Measurements from ENCODE around the gene LZTR1. TPM values are rescaled to one million over a fixed set of nuclear protein-coding genes. Genes with fewer than 3 reads are reported as not detected.

The LZTR1 gene
- total RNA-seq, 2 experiments from 2014 or later = 48.4 to 51.3 TPM

- no peaks in the 10 kb centered on the region for H3K36me3 Mint-ChIP-seq (ENCODE audit: low read depth)
- CTCF ChIA-PET = no interaction called here
- no peak overlapping the region for H3K4me3 Mint-ChIP-seq
- no peak for ATAC-seq (ENCODE audit: poor library complexity)
- H3K4me3 ChIP-seq (ENCODE audit: low read length) = no peak overlapping the region
- DNase-seq = no peak
- no peaks in the 10 kb centered on the region for H3K36me3 ChIP-seq (ENCODE audit: insufficient read depth, low read length)
- no peak overlapping the region for H3K27ac ChIP-seq (ENCODE audit: low read depth in 1 of 2, low read length in 2 of 2)
- no peaks in the 10 kb centered on the region for H3K4me1 Mint-ChIP-seq (ENCODE audit: low read depth)
- H3K27me3 Mint-ChIP-seq = no peaks in the 10 kb centered on the region
- H3K27me3 ChIP-seq (ENCODE audit: control insufficient read depth in 1 of 2, insufficient read depth in 2 of 2, low read length in 2 of 2) = no peaks in the 10 kb centered on the region
- peaks cover 0 to 8% of the 10 kb centered on the region in 2 experiments for H3K9me3 ChIP-seq (ENCODE audit: control insufficient read depth in 1 of 2, insufficient read depth in 1 of 2, low read length in 2 of 2)
- no peaks in the 10 kb centered on the region for H3K4me1 ChIP-seq (ENCODE audit: insufficient read depth, low read length)
- no peaks in the 10 kb centered on the region for H3K9me3 Mint-ChIP-seq
- POLR2A ChIA-PET = no interaction called here
- TF ChIP-seq CTCF (IDR thresholded peaks at IDR 0.05) = no peak
- intact Hi-C loops (cut with DNase I, micrococcal nuclease) = loop anchor here in 1 of 2 experiments (10.0 kb wide), 1 partner anchor 132 kb away; no protein-coding TSS in a partner anchor
- no peak overlapping the region for H3K27ac Mint-ChIP-seq
Observed at GRCh38 chr22:20972933-20973577, 9.0 kb upstream of the LZTR1 start.

- Histone ChIP-seq H3K27ac (ENCODE audit: low read depth in 1 of 2, low read length in 2 of 2) (no peak overlapping the region), H3K4me3 (ENCODE audit: low read length) (no peak overlapping the region), H3K36me3 (ENCODE audit: insufficient read depth, low read length) (no peaks in the 10 kb centered on the region), H3K4me1 (ENCODE audit: insufficient read depth, low read length) (no peaks in the 10 kb centered on the region), H3K27me3 (ENCODE audit: control insufficient read depth in 1 of 2, insufficient read depth in 2 of 2, low read length in 2 of 2) (no peaks in the 10 kb centered on the region), H3K9me3 (ENCODE audit: control insufficient read depth in 1 of 2, insufficient read depth in 1 of 2, low read length in 2 of 2) (peaks cover 5 to 13% of the 10 kb centered on the region in 2 experiments)
- ChIA-PET POLR2A (no interaction called here), CTCF (no interaction called here)
- H3K27ac Mint-ChIP-seq = no peak overlapping the region
- ATAC-seq (ENCODE audit: poor library complexity) (no peak), DNase-seq (peak in 1 of 14 experiments; percentile 18)
- no peaks in the 10 kb centered on the region for H3K36me3 Mint-ChIP-seq (ENCODE audit: low read depth)
- H3K4me3 Mint-ChIP-seq = no peak overlapping the region
- intact Hi-C loops (cut with DNase I, micrococcal nuclease) = loop anchor here in 1 of 2 experiments (10.0 kb wide), 1 partner anchor 131 kb away; no protein-coding TSS in a partner anchor
- H3K9me3 Mint-ChIP-seq = no peaks in the 10 kb centered on the region
- no peaks in the 10 kb centered on the region for H3K27me3 Mint-ChIP-seq
- H3K4me1 Mint-ChIP-seq (ENCODE audit: low read depth) = peaks cover under 1% of the 10 kb centered on the region
- no peak for TF ChIP-seq CTCF (IDR thresholded peaks at IDR 0.05)
Observed at GRCh38 chr22:20973634-20974286, 8.3 kb upstream of the LZTR1 start.

GRCh38 chr22:20974336-20974955 is 7.7 kb upstream of the LZTR1 start:
- no peak overlapping the region for H3K27ac ChIP-seq (ENCODE audit: low read depth in 1 of 2, low read length in 2 of 2)
- Mint-ChIP-seq H3K27me3 (no peaks in the 10 kb centered on the region), H3K9me3 (no peaks in the 10 kb centered on the region), H3K4me1 (ENCODE audit: low read depth) (peaks cover 7% of the 10 kb centered on the region), H3K36me3 (ENCODE audit: low read depth) (no peaks in the 10 kb centered on the region), H3K27ac (no peak overlapping the region), H3K4me3 (no peak overlapping the region)
- H3K9me3 ChIP-seq (ENCODE audit: control insufficient read depth in 1 of 2, insufficient read depth in 1 of 2, low read length in 2 of 2) = peaks cover 6 to 18% of the 10 kb centered on the region in 2 experiments
- H3K36me3 ChIP-seq (ENCODE audit: insufficient read depth, low read length) = no peaks in the 10 kb centered on the region
- H3K4me3 ChIP-seq (ENCODE audit: low read length) = no peak overlapping the region
- ChIA-PET CTCF (no interaction called here), POLR2A (no interaction called here)
- DNase-seq (no peak), ATAC-seq (ENCODE audit: poor library complexity) (no peak)
- TF ChIP-seq CTCF (IDR thresholded peaks at IDR 0.05) = no peak
- intact Hi-C loops (cut with DNase I, micrococcal nuclease) = loop anchor here in 1 of 2 experiments (10.0 kb wide), 1 partner anchor 130 kb away; no protein-coding TSS in a partner anchor
- peaks cover 6% of the 10 kb centered on the region for H3K4me1 ChIP-seq (ENCODE audit: insufficient read depth, low read length)
- no peaks in the 10 kb centered on the region for H3K27me3 ChIP-seq (ENCODE audit: control insufficient read depth in 1 of 2, insufficient read depth in 2 of 2, low read length in 2 of 2)

Data from CD4-positive, alpha-beta T cell (primary cell).